Endothelial cell of umbilical vein (primary cell): Measurements from ENCODE around the gene DPH1. TPM values are rescaled to one million over a fixed set of nuclear protein-coding genes. Genes with fewer than 3 reads are reported as not detected.

Experiments
- BruUV-seq: library from RNA; stranded (reverse); fragments of 400-500 nt; replicated peaks from 2 replicates; lab custom pipeline; 2021; lab: Mats Ljungman, UMichigan
- CTCF ChIA-PET: fragments of 300-600, 350-600 bp; sonication (Branson Sonifier 250); formaldehyde crosslinking; loops from one replicate; lab custom pipeline; 2021; ENCODE audit warnings: antibody characterized with exemption, inconsistent platforms; lab: Charles Lee
- POLR2A ChIA-PET: fragments of 300-600, 350-600 bp; sonication (Branson Sonifier 250); formaldehyde crosslinking; loops from one replicate; lab custom pipeline; 2021; ENCODE audit warnings: antibody characterized with exemption, inconsistent platforms; lab: Charles Lee
- DNase-seq: peaks from one replicate; pipeline ENCODE4 v3.0.0-alpha.2; 2011; ENCODE audit warnings: low read depth, low spot score
- FAIRE-seq: peaks from 2 replicates; lab custom pipeline; 2011; peaks lifted over from hg19 to GRCh38; lab: Jason Lieb, UNC
- H2AFZ ChIP-seq: 2 replicates; pipeline ENCODE4 v1.6.0; 2012; ENCODE audit warnings: low read depth, low read length, control low read depth, inconsistent platforms
- H3K27ac ChIP-seq: 2 replicates; pipeline ENCODE4 v1.5.1; 2011; ENCODE audit warnings: low read depth, mild to moderate bottlenecking, control low read depth, low read length, moderate library complexity; ENCODE audit not compliant: insufficient read depth
- H3K27me3 ChIP-seq, 2 experiments: 2 replicates each; pipeline versions ENCODE4 v1.6.0 to v1.6.1; 2011; ENCODE audit warnings: low read length in 2 of 2, mixed read lengths in 1 of 2; ENCODE audit not compliant: control insufficient read depth in 2 of 2, insufficient read depth in 2 of 2
- H3K36me3 ChIP-seq, 2 experiments: 2 replicates in 1 of 2; 3 replicates in 1 of 2; pipeline ENCODE4 v1.5.1; 2011; ENCODE audit warnings: low read length in 2 of 2, mild to moderate bottlenecking in 1 of 2, moderate library complexity in 1 of 2; ENCODE audit not compliant: control insufficient read depth in 2 of 2, insufficient read depth in 2 of 2; ENCODE audit errors: extremely low read depth in 1 of 2
- H3K4me1 ChIP-seq: 3 replicates; pipeline ENCODE4 v1.5.1; 2011; ENCODE audit warnings: mild to moderate bottlenecking, low read length; ENCODE audit not compliant: control insufficient read depth, insufficient read depth; ENCODE audit errors: extremely low read depth
- H3K4me2 ChIP-seq: 2 replicates; pipeline ENCODE4 v1.6.1; 2011; ENCODE audit warnings: low read length, control low read depth, mixed read lengths; ENCODE audit not compliant: insufficient read depth
- H3K4me3 ChIP-seq, 3 experiments: fragments of 200-600 bp in 1 of 3; sonication (generic), shearing (Covaris generic) in 1 of 3; replicated peaks in 1 of 3; 2 replicates each; pipeline ENCODE4 v1.5.1; 2011 to 2016; ENCODE audit warnings: control low read depth in 3 of 3, low read length in 3 of 3, mild to moderate bottlenecking in 2 of 3, inconsistent platforms in 1 of 3, low read depth in 1 of 3, moderate library complexity in 1 of 3; ENCODE audit not compliant: insufficient read depth in 1 of 3
- H3K79me2 ChIP-seq: 2 replicates; pipeline ENCODE4 v1.6.0; 2012; ENCODE audit warnings: low read length, inconsistent platforms; ENCODE audit not compliant: control insufficient read depth, insufficient read depth
- H3K9ac ChIP-seq: replicated peaks from 2 replicates; pipeline ENCODE3; 2011; ENCODE audit warnings: low read length, control low read depth; ENCODE audit not compliant: insufficient read depth; ENCODE audit errors: extremely low read depth
- H3K9me1 ChIP-seq: replicated peaks from 3 replicates; pipeline ENCODE4 v1.6.0; 2011; ENCODE audit warnings: mild to moderate bottlenecking, low read length; ENCODE audit not compliant: control insufficient read depth, insufficient read depth; ENCODE audit errors: extremely low read depth
- H3K9me3 ChIP-seq: replicated peaks from 2 replicates; pipeline ENCODE4 v1.5.1; 2012; ENCODE audit warnings: low read length, inconsistent platforms; ENCODE audit not compliant: control insufficient read depth, insufficient read depth
- H4K20me1 ChIP-seq: replicated peaks from 2 replicates; pipeline ENCODE3; 2011; ENCODE audit warnings: mild to moderate bottlenecking, low read length; ENCODE audit not compliant: control insufficient read depth, insufficient read depth; ENCODE audit errors: extremely low read depth
- CTCF ChIP-seq, 2 donors: IDR thresholded peaks; 1 replicate in 1 of 2; 2 replicates in 1 of 2; pipeline ENCODE4 v1.5.1; 2011; ENCODE audit warnings: low read length in 2 of 2, mild to moderate bottlenecking in 2 of 2, moderate library complexity in 2 of 2, control low read depth in 1 of 2, inconsistent platforms in 1 of 2, low read depth in 1 of 2; ENCODE audit not compliant: insufficient read depth in 1 of 2; ENCODE audit errors: extremely low read depth in 1 of 2
- EZH2 ChIP-seq: IDR thresholded peaks from 2 replicates; pipeline ENCODE4 v1.6.1; 2012; ENCODE audit warnings: borderline replicate concordance, low read depth, mild to moderate bottlenecking, moderate library complexity, low read length, inconsistent platforms; ENCODE audit not compliant: severe bottlenecking
- FOS ChIP-seq: IDR thresholded peaks from 2 replicates; pipeline ENCODE4 v1.6.1; 2011; ENCODE audit warnings: mild to moderate bottlenecking, low read length, moderate library complexity, borderline replicate concordance; ENCODE audit not compliant: insufficient read depth
- GATA2 ChIP-seq: IDR thresholded peaks from 2 replicates; pipeline ENCODE4 v1.7.0; 2011; ENCODE audit warnings: low read depth, mild to moderate bottlenecking, moderate library complexity, mixed read lengths, low read length; ENCODE audit not compliant: insufficient read length, insufficient read depth
- JUN ChIP-seq: IDR thresholded peaks from 2 replicates; pipeline ENCODE4 v1.6.1; 2011; ENCODE audit warnings: borderline replicate concordance, low read depth; ENCODE audit not compliant: insufficient read length, insufficient read depth
- MAX ChIP-seq: IDR thresholded peaks from 2 replicates; pipeline ENCODE4 v1.6.1; 2011; ENCODE audit not compliant: insufficient read depth, insufficient read length
- MYC ChIP-seq: IDR thresholded peaks from one replicate; pipeline ENCODE4 v1.6.1; 2011; ENCODE audit warnings: mild to moderate bottlenecking, low read depth, low read length
- POLR2A ChIP-seq: IDR thresholded peaks from 2 replicates; pipeline ENCODE4 v1.6.1; 2012; ENCODE audit warnings: low read depth, mild to moderate bottlenecking, control low read depth, low read length
- POLR2AphosphoS5 ChIP-seq: IDR thresholded peaks from 2 replicates; pipeline ENCODE4 v1.6.1; 2012; ENCODE audit warnings: low read depth, mild to moderate bottlenecking, control low read depth, low read length, moderate library complexity; ENCODE audit not compliant: insufficient read depth
- dilution Hi-C: fragments of 300-500 bp; cut with MboI; formaldehyde crosslinking; loops from one replicate; pipeline ENCODE4 v1.15.0; 2019; ENCODE audit warnings: low sequenced_read_pairs; ENCODE audit not compliant: extremely low pct_ligation_motif_present
- intact Hi-C: fragments of 100-400 bp; cut with micrococcal nuclease; formaldehyde crosslinking; loops from one replicate; pipeline ENCODE4 v1.10.0; 2022
- polyA plus RNA-seq, 4 experiments: library from polyadenylated mRNA; depleted of rRNA in 3 of 4; stranded (reverse) in 3 of 4; unstranded in 1 of 4; fragments of >200 nt; gene quantifications; 2 replicates each; pipeline versions ENCODE4 v1.2.1 to v1.2.3, GENCODE V29; 2011 to 2012; ENCODE audit warnings: missing spikeins in 1 of 4
- total RNA-seq: library from RNA; stranded (reverse); gene quantifications from 2 replicates; pipeline ENCODE4 v1.2.3, GENCODE V29; 2021

DPH1 gene
- total and polyA plus RNA-seq, 2 donors (not counting 3 experiments of a cell fraction or from before 2014, with no cell fraction given), result 37.8 to 45.6 TPM

GRCh38 chr17:2056206-2057174 is 26.5 kb downstream of the DPH1 start:
- BruUV-seq, result TSS peak; percentile 28
- Histone ChIP-seq H3K9me1 (no peaks in the 10 kb centered on the region), H3K36me3 (peaks cover 3 to 9% of the 10 kb centered on the region in 2 experiments), H3K79me2 (peaks cover 24% of the 10 kb centered on the region), H3K27me3 (peaks cover 2 to 8% of the 10 kb centered on the region in 2 experiments), H3K4me1 (peaks cover 17% of the 10 kb centered on the region), H4K20me1 (no peaks in the 10 kb centered on the region), H3K4me2 (peak overlapping the region; percentile 67), H3K9ac (peak overlapping the region; percentile 49), H3K4me3 (peak overlapping the region; percentile 37 to 72 (median 58)), H3K9me3 (no peaks in the 10 kb centered on the region), H2AFZ (no peak overlapping the region), H3K27ac (peak overlapping the region; percentile 35)
- POLR2A ChIA-PET, result no interaction called here
- CTCF ChIA-PET, result interaction anchor here (1.0 to 17.2 kb wide), 14 partner anchors 10 to 296 kb away, joined by 3 to 455 read pairs (median 20); partner anchors contain the start of gene TSR1
- no peak for TF ChIP-seq FOS
- TF ChIP-seq POLR2AphosphoS5, result no peak
- no peak for TF ChIP-seq CTCF (IDR thresholded peaks at IDR 0.05; ENCODE audit: extremely low read depth in 1 of 2, insufficient read depth in 1 of 2, low read depth in 1 of 2, low read length in 2 of 2)
- TF ChIP-seq GATA2, result no peak
- TF ChIP-seq MAX, result no peak
- no peak for TF ChIP-seq MYC
- no peak for TF ChIP-seq POLR2A
- no peak for TF ChIP-seq EZH2
- no peak for TF ChIP-seq JUN
- intact Hi-C loops (no loop called here), dilution Hi-C loops (no loop called here)
- DNase-seq (peak; percentile 37), FAIRE-seq (no peak)
